ENCODE results near the gene YBX1.

DNA sequence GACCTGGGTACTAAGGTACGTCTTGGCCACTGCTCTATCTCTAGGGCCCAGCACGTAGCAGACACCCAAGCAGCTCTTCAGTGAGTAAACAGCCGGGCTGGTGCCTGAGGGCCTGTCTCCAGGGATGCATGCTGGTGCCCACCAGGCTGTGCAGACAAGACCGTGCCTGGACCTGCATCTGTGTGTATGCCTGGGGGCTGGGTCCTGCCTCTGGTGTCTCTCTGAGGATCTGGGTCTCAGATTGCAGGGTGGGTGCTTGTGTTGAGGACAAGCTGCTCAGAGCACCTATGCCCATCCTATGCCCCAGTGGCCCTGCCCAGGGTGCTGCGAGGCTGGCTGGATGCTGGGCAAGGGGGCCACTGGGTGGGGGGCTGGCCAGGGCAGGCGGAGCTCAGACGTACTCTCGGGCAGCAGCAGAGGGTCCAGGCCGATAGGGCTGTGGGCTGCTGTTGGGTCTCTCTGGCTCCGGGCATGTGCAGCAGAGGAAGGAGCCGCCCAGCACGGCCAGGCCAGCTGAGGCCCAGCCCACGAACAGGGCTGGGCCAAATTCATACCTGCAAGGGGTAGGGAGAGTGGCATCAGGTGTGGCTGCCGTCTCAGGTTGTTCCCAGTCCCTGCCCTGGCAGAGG, 53.4 kb downstream of the YBX1 start:
- TF ChIP-seq, protein P1, sequence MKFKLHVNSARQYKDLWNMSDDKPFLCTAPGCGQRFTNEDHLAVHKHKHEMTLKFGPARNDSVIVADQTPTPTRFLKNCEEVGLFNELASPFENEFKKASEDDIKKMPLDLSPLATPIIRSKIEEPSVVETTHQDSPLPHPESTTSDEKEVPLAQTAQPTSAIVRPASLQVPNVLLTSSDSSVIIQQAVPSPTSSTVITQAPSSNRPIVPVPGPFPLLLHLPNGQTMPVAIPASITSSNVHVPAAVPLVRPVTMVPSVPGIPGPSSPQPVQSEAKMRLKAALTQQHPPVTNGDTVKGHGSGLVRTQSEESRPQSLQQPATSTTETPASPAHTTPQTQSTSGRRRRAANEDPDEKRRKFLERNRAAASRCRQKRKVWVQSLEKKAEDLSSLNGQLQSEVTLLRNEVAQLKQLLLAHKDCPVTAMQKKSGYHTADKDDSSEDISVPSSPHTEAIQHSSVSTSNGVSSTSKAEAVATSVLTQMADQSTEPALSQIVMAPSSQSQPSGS (tag by site-specific recombination; IDR thresholded peaks at IDR 0.05; ENCODE audit: low read depth): no peak
- TF ChIP-seq, protein P2, sequence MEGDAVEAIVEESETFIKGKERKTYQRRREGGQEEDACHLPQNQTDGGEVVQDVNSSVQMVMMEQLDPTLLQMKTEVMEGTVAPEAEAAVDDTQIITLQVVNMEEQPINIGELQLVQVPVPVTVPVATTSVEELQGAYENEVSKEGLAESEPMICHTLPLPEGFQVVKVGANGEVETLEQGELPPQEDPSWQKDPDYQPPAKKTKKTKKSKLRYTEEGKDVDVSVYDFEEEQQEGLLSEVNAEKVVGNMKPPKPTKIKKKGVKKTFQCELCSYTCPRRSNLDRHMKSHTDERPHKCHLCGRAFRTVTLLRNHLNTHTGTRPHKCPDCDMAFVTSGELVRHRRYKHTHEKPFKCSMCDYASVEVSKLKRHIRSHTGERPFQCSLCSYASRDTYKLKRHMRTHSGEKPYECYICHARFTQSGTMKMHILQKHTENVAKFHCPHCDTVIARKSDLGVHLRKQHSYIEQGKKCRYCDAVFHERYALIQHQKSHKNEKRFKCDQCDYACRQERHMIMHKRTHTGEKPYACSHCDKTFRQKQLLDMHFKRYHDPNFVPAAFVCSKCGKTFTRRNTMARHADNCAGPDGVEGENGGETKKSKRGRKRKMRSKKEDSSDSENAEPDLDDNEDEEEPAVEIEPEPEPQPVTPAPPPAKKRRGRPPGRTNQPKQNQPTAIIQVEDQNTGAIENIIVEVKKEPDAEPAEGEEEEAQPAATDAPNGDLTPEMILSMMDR (tag by site-specific recombination; IDR thresholded peaks at IDR 0.05): no peak
- TF ChIP-seq, protein P3, sequence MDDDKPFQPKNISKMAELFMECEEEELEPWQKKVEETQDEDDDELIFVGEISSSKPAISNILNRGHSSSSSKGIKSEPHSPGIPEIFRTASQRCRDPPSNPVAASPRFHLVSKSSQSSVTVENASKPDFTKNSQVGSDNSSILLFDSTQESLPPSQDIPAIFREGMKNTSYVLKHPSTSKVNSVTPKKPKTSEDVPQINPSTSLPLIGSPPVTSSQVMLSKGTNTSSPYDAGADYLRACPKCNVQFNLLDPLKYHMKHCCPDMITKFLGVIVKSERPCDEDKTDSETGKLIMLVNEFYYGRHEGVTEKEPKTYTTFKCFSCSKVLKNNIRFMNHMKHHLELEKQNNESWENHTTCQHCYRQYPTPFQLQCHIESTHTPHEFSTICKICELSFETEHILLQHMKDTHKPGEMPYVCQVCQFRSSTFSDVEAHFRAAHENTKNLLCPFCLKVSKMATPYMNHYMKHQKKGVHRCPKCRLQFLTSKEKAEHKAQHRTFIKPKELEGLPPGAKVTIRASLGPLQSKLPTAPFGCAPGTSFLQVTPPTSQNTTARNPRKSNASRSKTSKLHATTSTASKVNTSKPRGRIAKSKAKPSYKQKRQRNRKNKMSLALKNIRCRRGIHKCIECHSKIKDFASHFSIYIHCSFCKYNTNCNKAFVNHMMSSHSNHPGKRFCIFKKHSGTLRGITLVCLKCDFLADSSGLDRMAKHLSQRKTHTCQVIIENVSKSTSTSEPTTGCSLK (tag by site-specific recombination; IDR thresholded peaks at IDR 0.05): no peak
- no peak for TF ChIP-seq HOXC10 (CRISPR knock-in tag; IDR thresholded peaks at IDR 0.05)
- no peak for TF ChIP-seq ZBTB8A (tag by site-specific recombination; IDR thresholded peaks at IDR 0.05)
- no peak for TF ChIP-seq ZNF157 (tag by site-specific recombination; IDR thresholded peaks at IDR 0.05)
- TF ChIP-seq ZNF544 (tag by site-specific recombination; IDR thresholded peaks at IDR 0.05): no peak
- no peak for TF ChIP-seq KLF1 (tag by site-specific recombination; IDR thresholded peaks at IDR 0.05)
- no peak for TF ChIP-seq ZNF132 (tag by site-specific recombination; IDR thresholded peaks at IDR 0.05; ENCODE audit: borderline replicate concordance)
- TF ChIP-seq SETDB1 (IDR thresholded peaks at IDR 0.05; ENCODE audit: insufficient read length, low read length): no peak
- TF ChIP-seq KLF16 (tag by site-specific recombination; IDR thresholded peaks at IDR 0.05): no peak

Measured in HEK293 (cell line).